HG03280 (cell line): ENCODE data around the gene CCR4.
"Not testable (repeated sequence)": the region's sequence is repeated elsewhere in the genome, so short reads cannot be mapped to it uniquely, and the experiment has no call there.

Source experiments
- ATAC-seq: cut with Tn5 transposase; IDR thresholded peaks from one replicate; pipeline ENCODE4 v1.9.1; 2021; ENCODE audit warnings: mild to moderate bottlenecking, moderate library complexity; ENCODE audit not compliant: unreplicated experiment

Gene CCR4

DNA sequence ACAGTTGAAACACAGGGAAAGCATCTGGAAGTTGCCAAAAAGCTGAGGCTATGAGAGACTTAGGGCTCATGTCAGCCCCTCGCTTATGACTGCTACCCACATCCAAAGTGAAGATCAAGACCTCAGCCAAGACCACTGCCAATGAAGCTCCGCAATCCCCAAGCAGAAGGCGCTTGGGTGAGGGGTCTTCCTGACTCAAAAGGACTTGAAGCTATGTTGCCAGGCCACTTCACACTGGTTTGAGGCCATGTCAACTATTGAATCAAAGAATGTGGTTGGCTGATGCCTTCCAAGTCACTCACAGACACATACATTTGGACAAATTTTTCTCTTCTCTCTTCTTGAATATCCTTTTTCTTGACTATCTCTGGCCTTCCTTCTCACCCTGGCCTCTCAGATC, 928 bp upstream of the CCR4 start:
- ATAC-seq = no peak

- ATAC-seq = no peak
Observed at GRCh38 chr3:32952369-32953077, 1.1 kb downstream of the CCR4 start.

DNA sequence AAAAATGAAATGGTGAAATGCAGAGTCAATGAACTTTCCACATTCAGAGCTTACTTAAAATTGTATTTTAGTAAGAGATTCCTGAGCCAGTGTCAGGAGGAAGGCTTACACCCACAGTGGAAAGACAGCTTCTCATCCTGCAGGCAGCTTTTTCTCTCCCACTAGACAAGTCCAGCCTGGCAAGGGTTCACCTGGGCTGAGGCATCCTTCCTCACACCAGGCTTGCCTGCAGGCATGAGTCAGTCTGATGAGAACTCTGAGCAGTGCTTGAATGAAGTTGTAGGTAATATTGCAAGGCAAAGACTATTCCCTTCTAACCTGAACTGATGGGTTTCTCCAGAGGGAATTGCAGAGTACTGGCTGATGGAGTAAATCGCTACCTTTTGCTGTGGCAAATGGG, 3.1 kb downstream of the CCR4 start:
- no peak for ATAC-seq

DNA sequence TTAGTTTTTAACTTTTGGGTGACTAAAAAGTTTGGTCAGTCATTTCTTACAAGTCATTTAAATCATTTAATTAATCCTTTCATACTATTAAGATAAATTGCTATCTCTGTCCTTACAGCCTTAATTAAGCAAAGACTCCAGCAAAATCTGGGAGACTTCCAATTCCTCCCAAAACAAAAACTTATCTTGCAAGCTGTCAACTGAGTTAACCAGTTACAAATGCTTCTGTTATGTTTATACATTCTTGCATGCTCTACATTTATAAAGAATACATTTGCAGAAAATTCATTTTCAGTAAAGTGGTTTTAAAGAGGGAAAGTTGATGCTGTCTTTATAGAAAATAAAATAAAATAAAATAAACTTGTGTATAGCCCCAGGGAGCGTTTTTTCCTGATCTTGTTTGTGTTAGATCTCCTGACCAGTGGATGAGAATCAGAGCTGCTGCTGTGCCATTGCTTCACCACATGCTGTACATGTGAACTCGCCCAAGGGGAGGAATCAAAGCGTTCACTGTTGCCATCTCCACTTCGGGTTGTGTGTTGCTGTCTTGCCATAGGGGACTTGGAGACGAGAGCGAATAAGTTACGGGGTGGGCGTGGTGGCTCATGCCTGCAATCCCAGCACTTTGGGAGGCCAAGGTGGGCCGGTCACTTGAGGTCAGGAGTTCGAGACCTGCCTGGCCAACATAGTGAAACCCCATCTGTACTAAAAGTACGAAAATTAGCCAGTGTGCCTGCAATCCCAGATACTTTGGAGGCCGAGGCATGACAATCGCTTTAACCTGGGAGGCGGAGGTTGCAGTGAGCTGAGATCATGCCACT, 5.5 kb downstream of the CCR4 start:
- ATAC-seq = no peak

DNA sequence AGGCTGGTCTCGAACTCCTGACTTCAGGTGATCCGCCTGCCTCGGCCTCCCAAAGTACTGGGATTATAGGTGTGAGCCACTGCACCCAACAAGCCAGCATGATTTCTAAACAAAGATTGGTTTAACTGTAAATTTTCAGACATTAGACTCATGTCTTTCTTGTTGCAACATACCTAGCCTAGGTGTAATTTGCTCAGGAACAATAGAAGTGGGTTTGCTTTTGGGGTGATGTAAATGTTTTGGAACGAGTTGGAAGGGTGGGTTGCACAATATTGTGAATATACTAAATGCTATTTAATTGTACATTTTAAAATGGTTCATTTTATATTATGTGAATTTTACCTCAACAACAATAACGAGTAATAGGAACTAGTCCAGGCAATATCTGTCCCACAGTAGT, 7.1 kb downstream of the CCR4 start:
- ATAC-seq = no peak

- ATAC-seq = no peak
Observed at GRCh38 chr3:32959371-32959770, 7.9 kb downstream of the CCR4 start.

GRCh38 chr3:32960404-32961170, 9.1 kb downstream of the CCR4 start:
- ATAC-seq = no peak

DNA sequence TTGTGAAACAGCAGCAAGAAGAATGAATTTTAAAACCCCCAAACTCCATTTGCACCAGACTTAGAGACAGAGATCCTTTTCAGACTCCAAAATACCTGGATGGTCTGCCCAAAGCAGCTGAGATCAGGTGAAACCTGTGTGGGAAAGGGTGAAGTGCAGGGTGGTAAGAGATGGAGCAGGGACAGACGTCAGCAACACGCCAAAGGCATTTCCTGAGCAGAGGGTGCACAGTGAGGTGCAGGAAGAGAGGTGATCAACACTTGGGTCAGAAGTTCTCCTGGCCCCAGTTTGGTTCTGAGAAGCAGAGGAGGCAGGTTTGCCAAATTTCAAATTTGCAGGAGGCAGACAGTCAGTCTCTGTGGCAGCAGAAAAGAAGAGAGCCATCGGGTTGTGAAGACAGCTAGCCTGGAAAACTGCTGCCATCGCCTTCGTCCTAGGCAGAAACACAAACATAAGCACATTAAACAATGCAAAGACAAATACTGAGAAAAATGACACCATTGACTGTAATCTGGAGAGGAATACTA, 9.8 kb downstream of the CCR4 start:
- ATAC-seq = no peak

DNA sequence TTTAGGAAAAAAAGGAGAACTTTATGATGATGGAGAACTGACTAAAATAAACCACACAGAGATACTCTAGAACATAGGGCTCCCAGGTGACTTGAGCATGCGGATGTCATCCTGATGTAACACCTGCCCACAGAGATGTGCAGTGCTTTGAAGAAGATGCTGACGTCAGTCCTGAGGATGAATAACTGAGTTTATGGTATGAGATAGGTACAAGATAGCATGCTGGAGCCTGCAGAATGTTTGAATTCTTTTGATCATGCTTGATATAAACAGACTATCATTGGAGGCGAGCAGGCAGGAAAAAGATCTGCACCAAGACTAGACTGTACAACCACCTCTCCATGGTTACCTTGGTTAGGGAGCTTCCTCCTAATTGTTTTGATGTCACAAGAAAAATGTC, 12.4 kb downstream of the CCR4 start:
- no peak for ATAC-seq

GRCh38 chr3:32964781-32965180, 13.3 kb downstream of the CCR4 start:
- not testable (repeated sequence) for ATAC-seq

GRCh38 chr3:32965617-32966213, 14.3 kb downstream of the CCR4 start:
- not testable (repeated sequence) for ATAC-seq

DNA sequence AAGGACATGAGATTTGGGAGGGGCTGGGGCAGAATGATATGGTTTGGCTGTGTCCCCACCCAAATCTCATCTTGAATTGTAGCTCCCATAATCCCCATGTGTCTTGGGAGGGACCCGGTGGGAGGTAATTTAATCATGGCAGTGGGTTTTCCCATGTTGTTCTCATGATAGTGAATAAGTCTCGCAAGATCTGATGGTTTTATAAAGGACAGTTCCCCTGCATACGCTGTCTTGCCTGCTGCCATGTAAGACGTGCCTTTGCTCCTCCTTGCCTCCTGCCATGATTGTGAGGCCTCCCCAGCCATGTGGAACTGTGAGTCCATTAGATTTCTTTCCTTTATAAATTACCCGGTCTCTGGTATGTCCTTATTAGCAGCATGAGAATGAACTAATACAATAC, 15.2 kb downstream of the CCR4 start:
- ATAC-seq = not testable (repeated sequence)

- no peak for ATAC-seq
Observed at GRCh38 chr3:32968166-32968919, 16.9 kb downstream of the CCR4 start.

- ATAC-seq = no peak
Observed at GRCh38 chr3:32968920-32969389, 17.5 kb downstream of the CCR4 start.

DNA sequence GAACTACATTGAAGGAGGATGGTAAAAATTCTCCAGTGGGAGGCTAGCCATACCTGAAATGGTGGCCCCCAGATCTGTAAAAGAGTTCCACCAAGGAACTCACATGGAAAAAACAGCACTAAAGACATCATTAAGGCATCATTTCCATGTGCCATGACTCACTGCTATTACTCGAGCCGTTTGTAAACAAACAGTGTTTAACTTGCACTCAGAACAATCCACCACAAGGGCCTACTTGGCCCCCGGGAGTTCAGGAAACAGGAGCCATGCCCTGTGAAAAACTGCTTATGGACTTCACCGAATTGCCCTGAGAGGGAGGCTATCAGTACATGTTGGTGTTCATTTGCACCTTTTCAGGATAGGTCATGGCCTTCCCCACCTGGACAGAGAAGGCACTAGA, 18.2 kb downstream of the CCR4 start:
- no peak for ATAC-seq

- ATAC-seq = not testable (repeated sequence)
Observed at GRCh38 chr3:32971291-32971690, 19.8 kb downstream of the CCR4 start.

GRCh38 chr3:32972482-32973146, 21.2 kb downstream of the CCR4 start:
- no peak for ATAC-seq

DNA sequence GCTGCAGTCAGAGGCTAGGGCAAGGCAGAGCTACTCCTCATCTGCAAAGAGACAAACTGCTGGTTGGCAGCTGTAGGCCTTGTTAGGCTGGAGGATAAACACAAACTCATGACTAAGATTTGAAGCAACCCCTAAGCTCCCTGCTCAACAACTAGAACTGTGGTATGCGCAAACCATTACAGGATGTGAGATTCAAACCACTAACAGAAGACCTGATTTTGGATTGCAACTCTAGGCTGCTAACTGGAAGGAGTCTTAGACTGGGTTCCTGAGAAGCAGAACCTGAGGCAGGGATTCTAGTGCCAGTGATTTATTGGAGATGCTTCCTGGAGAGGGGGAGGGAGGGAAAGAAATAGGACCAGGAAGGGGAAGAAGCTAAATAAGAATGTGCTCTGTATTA, 22.5 kb downstream of the CCR4 start:
- ATAC-seq = peak; percentile 85

- ATAC-seq = no peak
Observed at GRCh38 chr3:32975891-32976595, 24.6 kb downstream of the CCR4 start.
